Choroid plexus epithelial cell (primary cell): Measurements from ENCODE around the gene ALDOC.
"Not testable (repeated sequence)": the region's sequence is repeated elsewhere in the genome, so short reads cannot be mapped to it uniquely, and the experiment has no call there.

Experiments
- DNase-seq: peaks from one replicate; pipeline ENCODE4 v3.0.0-alpha.2; 2010; ENCODE audit warnings: low read depth
- H3K4me3 ChIP-seq: 2 replicates; pipeline ENCODE4 v1.5.1; 2011; ENCODE audit warnings: low read depth, mild to moderate bottlenecking, control low read depth, low read length, moderate library complexity
- CTCF ChIP-seq: conservative IDR thresholded peaks from 2 replicates; pipeline ENCODE4 v1.5.1; 2011; ENCODE audit warnings: low read depth, mild to moderate bottlenecking, control low read depth, inconsistent platforms, low read length, moderate library complexity

The ALDOC gene

GRCh38 chr17:28615260-28615940 is 38.7 kb upstream of the ALDOC start:
- TF ChIP-seq CTCF, result no peak
- no peak overlapping the region for H3K4me3 ChIP-seq
- no peak for DNase-seq

- DNase-seq, result no peak
- no peak for TF ChIP-seq CTCF
- no peak within 1 kb of the TSS for H3K4me3 ChIP-seq
Observed at GRCh38 chr17:28613931-28614381, 37.3 kb upstream of the ALDOC start, which contains the start of gene RSKR. RSKR (minus strand) TSS chr17:28614185; CDS start chr17:28614161, 24 bp downstream.

GRCh38 chr17:28612936-28613872 is 36.5 kb upstream of the ALDOC start:
- H3K4me3 ChIP-seq, result no peak overlapping the region
- peak; percentile 70 for DNase-seq
- TF ChIP-seq CTCF, result peak; percentile 86

DNA sequence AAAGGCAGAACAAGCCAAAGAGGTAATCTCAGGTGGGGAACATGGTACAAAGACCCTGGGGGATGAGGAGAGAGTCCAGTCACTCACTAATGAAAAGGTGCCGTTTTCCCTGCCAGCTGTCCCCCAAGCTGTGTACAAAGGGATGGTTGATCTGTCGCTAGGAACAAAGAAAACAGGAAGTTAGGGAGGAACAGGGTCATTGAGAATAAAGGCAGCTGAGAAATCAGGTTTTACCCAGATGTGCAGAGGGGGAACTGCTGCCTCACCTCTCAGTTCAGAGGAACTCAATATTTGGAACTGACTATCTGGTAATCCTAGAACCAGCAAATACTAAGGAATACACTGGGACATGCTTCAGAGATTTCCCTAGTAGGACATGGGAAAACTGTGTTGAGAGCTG is 35.8 kb upstream of the ALDOC start:
- no peak for DNase-seq
- H3K4me3 ChIP-seq, result no peak overlapping the region
- no peak for TF ChIP-seq CTCF

- no peak overlapping the region for H3K4me3 ChIP-seq
- no peak for DNase-seq
- no peak for TF ChIP-seq CTCF
Observed at GRCh38 chr17:28610376-28610775, 33.7 kb upstream of the ALDOC start.

DNA sequence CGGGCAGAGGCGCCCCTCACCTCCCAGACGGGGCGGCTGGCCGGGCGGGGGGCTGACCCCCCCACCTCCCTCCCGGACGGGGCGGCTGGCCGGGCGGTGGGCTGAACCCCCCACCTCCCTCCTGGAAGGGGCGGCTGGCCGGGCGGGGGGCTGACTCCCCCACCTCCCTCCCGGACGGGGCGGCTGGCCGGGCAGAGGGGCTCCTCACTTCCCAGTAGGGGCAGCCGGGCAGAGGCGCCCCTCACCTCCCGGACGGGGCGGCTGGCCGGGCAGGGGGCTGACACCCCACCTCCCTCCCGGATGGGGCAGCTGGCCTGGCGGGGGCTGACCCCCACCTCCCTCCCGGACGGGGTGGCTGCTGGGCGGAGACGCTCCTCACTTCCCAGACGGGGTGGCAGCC is 27.3 kb upstream of the ALDOC start:
- DNase-seq, H3K4me3 ChIP-seq: not testable (repeated sequence)
